Measurements from ENCODE around the gene TPSD1. TPM values are rescaled to one million over a fixed set of nuclear protein-coding genes. Genes with fewer than 3 reads are reported as not detected.

TPSD1 gene
- total RNA-seq, 1 donor from 2014 or later: 9.4 TPM

GRCh38 chr16:1256874-1257322 lies 1.0 kb downstream of the TPSD1 start:
- DNase-seq: no peak
- Histone ChIP-seq H3K27me3 (peaks cover 34% of the 10 kb centered on the region), H3K4me1 (no peaks in the 10 kb centered on the region), H3K4me3 (no peak overlapping the region), H3K36me3 (no peaks in the 10 kb centered on the region), H3K27ac (no peak overlapping the region), H3K9me3 (no peaks in the 10 kb centered on the region)
- TF ChIP-seq, protein P1, sequence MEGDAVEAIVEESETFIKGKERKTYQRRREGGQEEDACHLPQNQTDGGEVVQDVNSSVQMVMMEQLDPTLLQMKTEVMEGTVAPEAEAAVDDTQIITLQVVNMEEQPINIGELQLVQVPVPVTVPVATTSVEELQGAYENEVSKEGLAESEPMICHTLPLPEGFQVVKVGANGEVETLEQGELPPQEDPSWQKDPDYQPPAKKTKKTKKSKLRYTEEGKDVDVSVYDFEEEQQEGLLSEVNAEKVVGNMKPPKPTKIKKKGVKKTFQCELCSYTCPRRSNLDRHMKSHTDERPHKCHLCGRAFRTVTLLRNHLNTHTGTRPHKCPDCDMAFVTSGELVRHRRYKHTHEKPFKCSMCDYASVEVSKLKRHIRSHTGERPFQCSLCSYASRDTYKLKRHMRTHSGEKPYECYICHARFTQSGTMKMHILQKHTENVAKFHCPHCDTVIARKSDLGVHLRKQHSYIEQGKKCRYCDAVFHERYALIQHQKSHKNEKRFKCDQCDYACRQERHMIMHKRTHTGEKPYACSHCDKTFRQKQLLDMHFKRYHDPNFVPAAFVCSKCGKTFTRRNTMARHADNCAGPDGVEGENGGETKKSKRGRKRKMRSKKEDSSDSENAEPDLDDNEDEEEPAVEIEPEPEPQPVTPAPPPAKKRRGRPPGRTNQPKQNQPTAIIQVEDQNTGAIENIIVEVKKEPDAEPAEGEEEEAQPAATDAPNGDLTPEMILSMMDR (IDR thresholded peaks at IDR 0.05): no peak
- intact Hi-C loops (cut with DNase I): no loop called here
- ATAC-seq: no peak

DNA sequence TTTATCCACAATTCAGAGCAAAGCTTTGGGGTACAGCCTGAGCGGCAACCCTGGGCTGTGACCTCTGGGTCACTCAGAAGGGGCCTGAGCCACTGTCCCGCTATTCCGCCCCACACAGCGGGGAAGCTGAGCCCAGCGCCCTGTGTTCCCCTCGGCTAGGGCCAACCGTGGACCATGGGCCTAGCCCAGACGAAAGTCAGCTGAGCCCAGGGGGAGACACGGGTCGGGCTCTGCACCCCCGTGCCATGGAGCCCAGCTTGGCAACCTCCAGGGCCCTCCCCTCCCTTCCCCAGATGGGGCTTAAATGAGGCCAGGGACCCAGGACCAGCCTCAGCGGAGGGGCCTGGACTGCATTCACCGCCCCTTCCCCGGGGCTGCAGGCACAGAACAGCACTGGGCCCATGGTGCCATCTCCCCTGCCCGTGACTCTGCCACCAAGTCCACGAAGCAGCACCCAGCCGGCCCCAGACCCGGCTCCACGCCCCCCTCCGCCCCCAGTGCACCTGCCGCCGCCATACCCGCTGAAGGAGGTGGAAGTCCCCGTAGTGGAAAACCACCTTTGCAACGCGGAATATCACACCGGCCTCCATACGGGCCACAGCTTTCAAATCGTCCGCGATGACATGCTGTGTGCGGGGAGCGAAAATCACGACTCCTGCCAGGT lies 1.8 kb downstream of the TPSD1 start:
- no peak for ATAC-seq
- intact Hi-C loops (cut with DNase I): no loop called here

DNA sequence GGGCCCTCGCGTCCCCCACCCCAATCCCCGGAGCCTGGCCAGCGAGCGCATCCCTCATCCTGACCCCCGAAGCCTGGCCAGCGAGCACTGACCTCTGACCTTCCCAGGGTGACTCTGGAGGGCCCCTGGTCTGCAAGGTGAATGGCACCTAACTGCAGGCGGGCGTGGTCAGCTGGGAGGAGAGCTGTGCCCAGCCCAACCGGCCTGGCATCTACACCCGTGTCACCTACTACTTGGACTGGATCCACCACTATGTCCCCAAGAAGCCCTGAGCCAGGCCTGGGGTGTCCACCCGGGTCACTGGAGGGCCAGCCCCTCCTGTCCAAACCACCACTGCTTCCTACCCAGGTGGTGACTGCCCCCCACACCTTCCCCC lies 2.3 kb downstream of the TPSD1 start:
- no peaks in the 10 kb centered on the region for H3K4me1 ChIP-seq
- no peaks in the 10 kb centered on the region for H3K36me3 ChIP-seq
- ATAC-seq (no peak), DNase-seq (no peak)
- H3K27ac ChIP-seq: no peak overlapping the region
- intact Hi-C loops (cut with DNase I): no loop called here
- H3K9me3 ChIP-seq: no peaks in the 10 kb centered on the region
- TF ChIP-seq, protein P1 (IDR thresholded peaks at IDR 0.05): no peak
- H3K4me3 ChIP-seq: no peak overlapping the region
- H3K27me3 ChIP-seq: peaks cover 47% of the 10 kb centered on the region

More for the DNA sequence above, 1.8 kb downstream of the TPSD1 start:
- H3K9me3 ChIP-seq: no peaks in the 10 kb centered on the region
- no peak overlapping the region for H3K27ac ChIP-seq
- H3K27me3 ChIP-seq: peaks cover 42% of the 10 kb centered on the region
- TF ChIP-seq, protein P1 (IDR thresholded peaks at IDR 0.05): no peak
- H3K4me1 ChIP-seq: no peaks in the 10 kb centered on the region
- H3K4me3 ChIP-seq: no peak overlapping the region
- DNase-seq: no peak
- no peaks in the 10 kb centered on the region for H3K36me3 ChIP-seq

GRCh38 chr16:1258906-1259759 lies 3.3 kb downstream of the TPSD1 start:
- H3K4me3 ChIP-seq: no peak overlapping the region
- DNase-seq (no peak), ATAC-seq (no peak)
- no peak overlapping the region for H3K27ac ChIP-seq
- TF ChIP-seq, protein P1 (IDR thresholded peaks at IDR 0.05): no peak
- H3K27me3 ChIP-seq: peaks cover 49% of the 10 kb centered on the region
- intact Hi-C loops (cut with DNase I): no loop called here
- H3K9me3 ChIP-seq: no peaks in the 10 kb centered on the region
- H3K36me3 ChIP-seq: no peaks in the 10 kb centered on the region
- no peaks in the 10 kb centered on the region for H3K4me1 ChIP-seq

DNA sequence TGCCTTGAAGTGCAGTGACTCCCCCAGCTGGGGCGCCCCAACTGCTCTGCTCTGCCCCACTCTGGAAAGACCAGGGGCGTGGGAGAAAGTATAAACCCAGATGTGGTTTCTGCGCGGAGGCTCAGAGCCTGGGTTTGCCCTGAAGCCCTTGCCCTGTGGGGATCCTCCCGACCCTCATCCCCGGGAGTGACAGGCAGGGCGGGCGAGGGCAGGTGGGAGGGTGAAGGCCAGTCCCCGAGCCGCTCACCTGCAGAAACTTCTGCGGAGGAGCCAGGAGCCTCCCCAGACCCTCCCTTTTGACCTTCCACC lies 3.8 kb downstream of the TPSD1 start:
- intact Hi-C loops (cut with DNase I): no loop called here
- no peak for ATAC-seq

More for the DNA sequence above, 3.8 kb downstream of the TPSD1 start:
- DNase-seq: no peak
- TF ChIP-seq, protein P1 (IDR thresholded peaks at IDR 0.05): no peak
- Histone ChIP-seq H3K4me1 (no peaks in the 10 kb centered on the region), H3K27me3 (peaks cover 49% of the 10 kb centered on the region), H3K36me3 (no peaks in the 10 kb centered on the region), H3K9me3 (no peaks in the 10 kb centered on the region), H3K27ac (no peak overlapping the region), H3K4me3 (no peak overlapping the region)

All from upper lobe of right lung (tissue), 1 donor.